Karpas-422 (cell line): ENCODE data around the gene IGDCC3. TPM values are rescaled to one million over a fixed set of nuclear protein-coding genes. Genes with fewer than 3 reads are reported as not detected.

ENCODE experiments used
- DNase-seq: peaks from one replicate; pipeline ENCODE4 v3.0.0-alpha.2; 2015
- H2AFZ ChIP-seq: fragments of 200-600 bp; sonication (generic); 2 replicates; pipeline ENCODE4 v1.6.1; 2014; ENCODE audit warnings: antibody characterized with exemption, low read length, mixed read lengths
- H3K27ac ChIP-seq: fragments of 200-600 bp; sonication (generic); 2 replicates; pipeline ENCODE4 v1.5.1; 2014; ENCODE audit warnings: mild to moderate bottlenecking, low read length, moderate library complexity
- H3K27me3 ChIP-seq: fragments of 200-600 bp; sonication (generic); 2 replicates; pipeline ENCODE4 v1.6.1; 2014; ENCODE audit warnings: low read length, mixed read lengths
- H3K36me3 ChIP-seq: fragments of 200-600 bp; sonication (generic); 2 replicates; pipeline ENCODE4 v1.6.1; 2014; ENCODE audit warnings: low read length, mixed read lengths; ENCODE audit not compliant: insufficient read depth
- H3K4me1 ChIP-seq: fragments of 200-600 bp; sonication (generic); 2 replicates; pipeline ENCODE4 v1.6.1; 2014; ENCODE audit warnings: mild to moderate bottlenecking, low read length, mixed read lengths
- H3K4me2 ChIP-seq: fragments of 200-600 bp; sonication (generic); 2 replicates; pipeline ENCODE4 v1.6.1; 2014; ENCODE audit warnings: low read length, low read depth, mild to moderate bottlenecking; ENCODE audit not compliant: poor library complexity, severe bottlenecking
- H3K4me3 ChIP-seq: fragments of 200-600 bp; sonication (generic); 2 replicates; pipeline ENCODE4 v1.5.1; 2014; ENCODE audit warnings: mild to moderate bottlenecking, antibody characterized with exemption, low read length, mixed read lengths
- H3K79me2 ChIP-seq: fragments of 200-600 bp; sonication (generic); 2 replicates; pipeline ENCODE4 v1.6.1; 2014; ENCODE audit warnings: mild to moderate bottlenecking, low read length, mixed read lengths
- H3K9ac ChIP-seq: fragments of 200-600 bp; sonication (generic); 2 replicates; pipeline ENCODE4 v1.6.0; 2014; ENCODE audit warnings: low read length
- H3K9me2 ChIP-seq: fragments of 200-600 bp; sonication (generic), shearing (Covaris generic); replicated peaks from 2 replicates; pipeline ENCODE4 v1.6.0; 2014; ENCODE audit warnings: mild to moderate bottlenecking, low read length, moderate library complexity; ENCODE audit not compliant: insufficient read depth
- H3K9me3 ChIP-seq: fragments of 300-700, 200-600 bp; sonication (generic); 2 replicates; pipeline ENCODE4 v1.6.1; 2014; ENCODE audit warnings: low read length, mixed read lengths
- H4K20me1 ChIP-seq: fragments of 200-600 bp; sonication (generic); 2 replicates; pipeline ENCODE4 v1.6.1; 2014; ENCODE audit warnings: mild to moderate bottlenecking, antibody characterized with exemption, low read length, low read depth; ENCODE audit not compliant: insufficient read depth
- total RNA-seq: library from RNA; depleted of rRNA; stranded (reverse); fragments of >200 nt; shearing (Covaris generic); gene quantifications from 2 replicates; pipeline ENCODE4 v1.2.3, GENCODE V29; 2014; ENCODE audit warnings: low replicate concordance

IGDCC3 gene
- total RNA-seq, 1 experiment from 2014 or later = not detected

DNA sequence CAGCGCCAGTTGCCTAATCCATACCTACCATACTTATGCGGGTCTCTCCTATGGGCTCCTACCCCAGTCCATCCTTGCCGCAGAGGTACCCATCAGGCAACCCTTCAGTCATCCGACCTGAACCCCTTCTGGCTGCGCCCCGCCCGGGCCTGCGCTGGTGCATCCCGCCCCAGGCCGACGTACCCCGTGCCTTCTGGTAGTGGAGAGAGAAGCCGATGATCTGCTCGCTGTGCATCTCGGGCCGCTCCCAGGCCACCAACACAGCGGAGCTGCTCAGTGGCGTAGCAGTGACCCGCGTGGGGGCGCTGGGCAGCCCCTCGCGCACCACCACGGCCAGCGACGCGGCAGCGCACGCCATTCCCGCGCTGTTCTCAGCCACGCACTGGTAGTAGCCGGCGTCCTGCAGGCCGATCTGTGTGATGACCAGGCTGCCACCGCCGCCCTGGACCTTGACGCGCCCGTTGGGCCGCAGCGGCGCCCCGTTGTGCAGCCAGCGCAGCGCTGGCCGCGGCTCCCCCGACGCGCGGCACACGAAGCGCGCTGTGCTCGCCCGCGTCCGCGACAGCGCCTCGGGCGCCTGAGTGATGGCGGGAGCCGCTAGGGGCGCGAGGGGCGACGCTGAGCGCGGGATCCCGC lies 17.9 kb upstream of the IGDCC3 start:
- Histone ChIP-seq H3K9me3 (no peaks in the 10 kb centered on the region), H3K9ac (no peak overlapping the region)

DNA sequence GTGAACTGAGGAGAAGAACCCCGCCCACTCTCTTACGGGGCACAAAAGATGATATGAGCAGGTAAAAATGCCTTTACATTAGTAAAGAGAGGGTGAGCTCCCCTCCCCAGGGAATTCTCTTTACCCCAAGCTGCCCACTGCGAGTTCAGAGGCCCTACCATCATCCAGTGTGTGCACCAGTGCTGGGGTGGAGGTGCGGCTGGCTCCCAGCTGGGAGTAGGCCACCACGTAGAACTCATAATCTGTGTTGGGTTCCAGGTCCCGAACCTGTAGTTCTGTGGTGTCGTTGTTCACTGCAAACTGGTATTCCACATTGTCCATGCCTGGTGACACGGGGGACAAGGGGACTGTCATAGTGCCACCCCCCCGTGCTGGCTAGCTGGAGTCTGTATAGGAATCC lies 17.1 kb upstream of the IGDCC3 start:
- Histone ChIP-seq H3K79me2 (no peaks in the 10 kb centered on the region), H3K9me3 (no peaks in the 10 kb centered on the region), H2AFZ (no peak overlapping the region), H3K4me1 (no peaks in the 10 kb centered on the region), H3K4me2 (no peak overlapping the region), H3K27ac (no peak overlapping the region), H3K4me3 (no peak overlapping the region), H3K9me2 (no peaks in the 10 kb centered on the region), H4K20me1 (no peaks in the 10 kb centered on the region), H3K36me3 (no peaks in the 10 kb centered on the region), H3K27me3 (no peaks in the 10 kb centered on the region), H3K9ac (no peak overlapping the region)
- DNase-seq = no peak

More for the DNA sequence above, 17.9 kb upstream of the IGDCC3 start:
- no peaks in the 10 kb centered on the region for H3K79me2 ChIP-seq
- no peaks in the 10 kb centered on the region for H3K9me2 ChIP-seq
- H3K27me3 ChIP-seq = no peaks in the 10 kb centered on the region
- H2AFZ ChIP-seq = no peak overlapping the region
- DNase-seq = no peak
- H3K36me3 ChIP-seq = no peaks in the 10 kb centered on the region
- H4K20me1 ChIP-seq = 0 out of 2 replicates have a peak, but pooled peaks cover 5% of the 10 kb centered on the region
- no peak overlapping the region for H3K27ac ChIP-seq
- no peak overlapping the region for H3K4me3 ChIP-seq
- H3K4me2 ChIP-seq = no peak overlapping the region
- H3K4me1 ChIP-seq = no peaks in the 10 kb centered on the region

- Histone ChIP-seq H3K4me1 (no peaks in the 10 kb centered on the region), H3K9ac (no peak overlapping the region), H2AFZ (no peak overlapping the region), H4K20me1 (no peaks in the 10 kb centered on the region), H3K4me2 (no peak overlapping the region), H3K27ac (no peak overlapping the region), H3K36me3 (no peaks in the 10 kb centered on the region), H3K9me2 (no peaks in the 10 kb centered on the region), H3K27me3 (no peaks in the 10 kb centered on the region), H3K9me3 (no peaks in the 10 kb centered on the region), H3K79me2 (no peaks in the 10 kb centered on the region), H3K4me3 (no peak overlapping the region)
- DNase-seq = no peak
Observed at GRCh38 chr15:65394280-65394789, 16.5 kb upstream of the IGDCC3 start.

- H3K9me2 ChIP-seq = no peaks in the 10 kb centered on the region
- no peak overlapping the region for H3K27ac ChIP-seq
- H3K4me1 ChIP-seq = no peaks in the 10 kb centered on the region
- H3K4me3 ChIP-seq = no peak overlapping the region
- no peak overlapping the region for H3K4me2 ChIP-seq
- DNase-seq = no peak
- H3K79me2 ChIP-seq = no peaks in the 10 kb centered on the region
- H4K20me1 ChIP-seq = no peaks in the 10 kb centered on the region
- H3K9ac ChIP-seq = no peak overlapping the region
- no peak overlapping the region for H2AFZ ChIP-seq
- H3K27me3 ChIP-seq = no peaks in the 10 kb centered on the region
- H3K9me3 ChIP-seq = no peaks in the 10 kb centered on the region
- H3K36me3 ChIP-seq = no peaks in the 10 kb centered on the region
Observed at GRCh38 chr15:65393557-65393956, 15.8 kb upstream of the IGDCC3 start.

DNA sequence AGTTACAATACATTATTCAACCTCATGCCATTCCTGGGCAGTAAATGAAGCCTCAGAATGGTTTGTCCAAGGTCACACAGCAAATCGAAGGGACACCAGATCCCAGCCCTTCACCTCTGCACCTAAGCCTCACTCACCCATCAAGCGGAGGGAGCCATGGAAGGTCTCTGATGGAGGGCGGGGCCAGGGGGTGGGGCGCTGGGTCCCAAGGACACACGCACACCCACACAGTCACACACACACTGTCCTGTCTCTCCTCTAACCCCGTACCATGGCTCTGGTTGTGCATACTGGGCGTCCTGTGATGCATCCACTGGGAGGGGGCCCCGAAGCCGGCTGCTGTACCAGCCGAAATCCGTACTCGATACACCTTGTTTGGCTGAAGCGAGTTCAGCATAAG lies 15.3 kb upstream of the IGDCC3 start:
- no peaks in the 10 kb centered on the region for H4K20me1 ChIP-seq
- H3K79me2 ChIP-seq = no peaks in the 10 kb centered on the region
- H3K9me3 ChIP-seq = no peaks in the 10 kb centered on the region
- no peaks in the 10 kb centered on the region for H3K36me3 ChIP-seq
- no peaks in the 10 kb centered on the region for H3K27me3 ChIP-seq
- no peak overlapping the region for H2AFZ ChIP-seq
- no peaks in the 10 kb centered on the region for H3K4me1 ChIP-seq
- no peak overlapping the region for H3K4me2 ChIP-seq
- no peak overlapping the region for H3K27ac ChIP-seq
- no peak overlapping the region for H3K4me3 ChIP-seq
- H3K9ac ChIP-seq = no peak overlapping the region
- no peaks in the 10 kb centered on the region for H3K9me2 ChIP-seq
- DNase-seq = no peak

DNA sequence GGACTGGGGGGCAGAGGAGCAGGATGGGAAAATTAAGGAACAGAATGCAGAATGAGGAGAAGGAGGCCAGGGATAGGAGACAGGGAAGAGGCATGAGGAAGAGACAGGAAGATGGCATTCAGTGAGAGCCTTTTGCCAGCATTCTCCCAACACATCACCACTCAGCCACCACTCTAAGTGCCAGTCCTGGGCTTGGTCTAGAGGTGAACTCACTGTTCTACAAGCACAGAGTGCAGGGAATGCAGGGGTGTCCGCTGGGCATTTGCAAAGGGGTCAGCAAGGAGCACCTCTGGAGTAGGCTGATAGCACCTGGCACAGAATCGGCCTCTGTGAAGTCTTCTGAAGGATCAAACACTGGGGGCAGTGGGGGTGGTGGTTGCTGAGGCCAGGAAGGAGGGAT lies 14.6 kb upstream of the IGDCC3 start:
- DNase-seq = no peak
- Histone ChIP-seq H3K4me2 (no peak overlapping the region), H3K4me3 (no peak overlapping the region), H3K4me1 (no peaks in the 10 kb centered on the region), H3K36me3 (no peaks in the 10 kb centered on the region), H3K27ac (no peak overlapping the region), H3K79me2 (no peaks in the 10 kb centered on the region), H3K9me2 (no peaks in the 10 kb centered on the region), H3K9ac (no peak overlapping the region), H2AFZ (no peak overlapping the region), H3K9me3 (no peaks in the 10 kb centered on the region), H4K20me1 (no peaks in the 10 kb centered on the region), H3K27me3 (no peaks in the 10 kb centered on the region)

GRCh38 chr15:65391732-65392131 lies 13.9 kb upstream of the IGDCC3 start:
- H4K20me1 ChIP-seq = no peaks in the 10 kb centered on the region
- no peak overlapping the region for H3K4me2 ChIP-seq
- H3K27me3 ChIP-seq = no peaks in the 10 kb centered on the region
- DNase-seq = no peak
- H3K4me3 ChIP-seq = no peak overlapping the region
- H2AFZ ChIP-seq = no peak overlapping the region
- H3K9ac ChIP-seq = no peak overlapping the region
- no peaks in the 10 kb centered on the region for H3K79me2 ChIP-seq
- H3K36me3 ChIP-seq = no peaks in the 10 kb centered on the region
- H3K9me3 ChIP-seq = no peaks in the 10 kb centered on the region
- no peak overlapping the region for H3K27ac ChIP-seq
- H3K4me1 ChIP-seq = no peaks in the 10 kb centered on the region
- H3K9me2 ChIP-seq = no peaks in the 10 kb centered on the region

DNA sequence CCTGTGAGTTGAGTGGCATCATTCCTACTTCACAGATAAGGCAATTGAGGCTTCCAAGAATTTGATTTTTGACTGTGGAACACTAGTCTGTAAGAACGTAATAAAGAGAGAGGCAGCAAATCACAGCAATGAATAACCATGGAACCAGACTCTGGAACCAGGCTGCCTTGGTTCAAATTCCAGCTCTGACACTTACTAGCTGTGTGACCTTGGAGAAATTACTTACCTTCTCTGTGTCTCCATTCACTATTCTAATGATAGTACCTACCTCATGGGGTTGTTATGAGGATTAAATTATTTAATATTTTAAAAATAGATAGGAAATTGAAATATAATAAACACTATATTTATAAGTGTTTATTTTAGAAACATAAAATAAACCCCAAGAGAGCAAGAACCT lies 12.6 kb upstream of the IGDCC3 start:
- no peak overlapping the region for H3K4me2 ChIP-seq
- H4K20me1 ChIP-seq = no peaks in the 10 kb centered on the region
- no peaks in the 10 kb centered on the region for H3K27me3 ChIP-seq
- H3K9me2 ChIP-seq = no peaks in the 10 kb centered on the region
- H3K9me3 ChIP-seq = no peaks in the 10 kb centered on the region
- H3K4me3 ChIP-seq = no peak overlapping the region
- H3K36me3 ChIP-seq = no peaks in the 10 kb centered on the region
- no peak overlapping the region for H3K27ac ChIP-seq
- H3K79me2 ChIP-seq = no peaks in the 10 kb centered on the region
- H3K4me1 ChIP-seq = peaks cover under 1% of the 10 kb centered on the region
- DNase-seq = no peak
- H2AFZ ChIP-seq = no peak overlapping the region
- no peak overlapping the region for H3K9ac ChIP-seq
